Endothelial cell of umbilical vein (primary cell): ENCODE results near the gene UBE4B. TPM values are rescaled to one million over a fixed set of nuclear protein-coding genes. Genes with fewer than 3 reads are reported as not detected.

Source experiments
- BruUV-seq: library from RNA; stranded (reverse); fragments of 400-500 nt; replicated peaks from 2 replicates; lab custom pipeline; 2021; lab: Mats Ljungman, UMichigan
- CTCF ChIA-PET: fragments of 300-600, 350-600 bp; sonication (Branson Sonifier 250); formaldehyde crosslinking; loops from one replicate; lab custom pipeline; 2021; ENCODE audit warnings: antibody characterized with exemption, inconsistent platforms; lab: Charles Lee
- POLR2A ChIA-PET: fragments of 300-600, 350-600 bp; sonication (Branson Sonifier 250); formaldehyde crosslinking; loops from one replicate; lab custom pipeline; 2021; ENCODE audit warnings: antibody characterized with exemption, inconsistent platforms; lab: Charles Lee
- DNase-seq: peaks from one replicate; pipeline ENCODE4 v3.0.0-alpha.2; 2011; ENCODE audit warnings: low read depth, low spot score
- FAIRE-seq: peaks from 2 replicates; lab custom pipeline; 2011; peaks lifted over from hg19 to GRCh38; lab: Jason Lieb, UNC
- H2AFZ ChIP-seq: 2 replicates; pipeline ENCODE4 v1.6.0; 2012; ENCODE audit warnings: low read depth, low read length, control low read depth, inconsistent platforms
- H3K27ac ChIP-seq: 2 replicates; pipeline ENCODE4 v1.5.1; 2011; ENCODE audit warnings: low read depth, mild to moderate bottlenecking, control low read depth, low read length, moderate library complexity; ENCODE audit not compliant: insufficient read depth
- H3K27me3 ChIP-seq, 2 experiments: 2 replicates each; pipeline versions ENCODE4 v1.6.0 to v1.6.1; 2011; ENCODE audit warnings: low read length in 2 of 2, mixed read lengths in 1 of 2; ENCODE audit not compliant: control insufficient read depth in 2 of 2, insufficient read depth in 2 of 2
- H3K36me3 ChIP-seq, 2 experiments: 2 replicates in 1 of 2; 3 replicates in 1 of 2; pipeline ENCODE4 v1.5.1; 2011; ENCODE audit warnings: low read length in 2 of 2, mild to moderate bottlenecking in 1 of 2, moderate library complexity in 1 of 2; ENCODE audit not compliant: control insufficient read depth in 2 of 2, insufficient read depth in 2 of 2; ENCODE audit errors: extremely low read depth in 1 of 2
- H3K4me1 ChIP-seq: 3 replicates; pipeline ENCODE4 v1.5.1; 2011; ENCODE audit warnings: mild to moderate bottlenecking, low read length; ENCODE audit not compliant: control insufficient read depth, insufficient read depth; ENCODE audit errors: extremely low read depth
- H3K4me2 ChIP-seq: 2 replicates; pipeline ENCODE4 v1.6.1; 2011; ENCODE audit warnings: low read length, control low read depth, mixed read lengths; ENCODE audit not compliant: insufficient read depth
- H3K4me3 ChIP-seq, 3 experiments: fragments of 200-600 bp in 1 of 3; sonication (generic), shearing (Covaris generic) in 1 of 3; replicated peaks in 1 of 3; 2 replicates each; pipeline ENCODE4 v1.5.1; 2011 to 2016; ENCODE audit warnings: control low read depth in 3 of 3, low read length in 3 of 3, mild to moderate bottlenecking in 2 of 3, inconsistent platforms in 1 of 3, low read depth in 1 of 3, moderate library complexity in 1 of 3; ENCODE audit not compliant: insufficient read depth in 1 of 3
- H3K79me2 ChIP-seq: 2 replicates; pipeline ENCODE4 v1.6.0; 2012; ENCODE audit warnings: low read length, inconsistent platforms; ENCODE audit not compliant: control insufficient read depth, insufficient read depth
- H3K9ac ChIP-seq: replicated peaks from 2 replicates; pipeline ENCODE3; 2011; ENCODE audit warnings: low read length, control low read depth; ENCODE audit not compliant: insufficient read depth; ENCODE audit errors: extremely low read depth
- H3K9me1 ChIP-seq: replicated peaks from 3 replicates; pipeline ENCODE4 v1.6.0; 2011; ENCODE audit warnings: mild to moderate bottlenecking, low read length; ENCODE audit not compliant: control insufficient read depth, insufficient read depth; ENCODE audit errors: extremely low read depth
- H3K9me3 ChIP-seq: replicated peaks from 2 replicates; pipeline ENCODE4 v1.5.1; 2012; ENCODE audit warnings: low read length, inconsistent platforms; ENCODE audit not compliant: control insufficient read depth, insufficient read depth
- H4K20me1 ChIP-seq: replicated peaks from 2 replicates; pipeline ENCODE3; 2011; ENCODE audit warnings: mild to moderate bottlenecking, low read length; ENCODE audit not compliant: control insufficient read depth, insufficient read depth; ENCODE audit errors: extremely low read depth
- CTCF ChIP-seq, 2 donors: IDR thresholded peaks; 1 replicate in 1 of 2; 2 replicates in 1 of 2; pipeline ENCODE4 v1.5.1; 2011; ENCODE audit warnings: low read length in 2 of 2, mild to moderate bottlenecking in 2 of 2, moderate library complexity in 2 of 2, control low read depth in 1 of 2, inconsistent platforms in 1 of 2, low read depth in 1 of 2; ENCODE audit not compliant: insufficient read depth in 1 of 2; ENCODE audit errors: extremely low read depth in 1 of 2
- EZH2 ChIP-seq: IDR thresholded peaks from 2 replicates; pipeline ENCODE4 v1.6.1; 2012; ENCODE audit warnings: borderline replicate concordance, low read depth, mild to moderate bottlenecking, moderate library complexity, low read length, inconsistent platforms; ENCODE audit not compliant: severe bottlenecking
- FOS ChIP-seq: IDR thresholded peaks from 2 replicates; pipeline ENCODE4 v1.6.1; 2011; ENCODE audit warnings: mild to moderate bottlenecking, low read length, moderate library complexity, borderline replicate concordance; ENCODE audit not compliant: insufficient read depth
- GATA2 ChIP-seq: IDR thresholded peaks from 2 replicates; pipeline ENCODE4 v1.7.0; 2011; ENCODE audit warnings: low read depth, mild to moderate bottlenecking, moderate library complexity, mixed read lengths, low read length; ENCODE audit not compliant: insufficient read length, insufficient read depth
- JUN ChIP-seq: IDR thresholded peaks from 2 replicates; pipeline ENCODE4 v1.6.1; 2011; ENCODE audit warnings: borderline replicate concordance, low read depth; ENCODE audit not compliant: insufficient read length, insufficient read depth
- MAX ChIP-seq: IDR thresholded peaks from 2 replicates; pipeline ENCODE4 v1.6.1; 2011; ENCODE audit not compliant: insufficient read depth, insufficient read length
- MYC ChIP-seq: IDR thresholded peaks from one replicate; pipeline ENCODE4 v1.6.1; 2011; ENCODE audit warnings: mild to moderate bottlenecking, low read depth, low read length
- POLR2A ChIP-seq: IDR thresholded peaks from 2 replicates; pipeline ENCODE4 v1.6.1; 2012; ENCODE audit warnings: low read depth, mild to moderate bottlenecking, control low read depth, low read length
- POLR2AphosphoS5 ChIP-seq: IDR thresholded peaks from 2 replicates; pipeline ENCODE4 v1.6.1; 2012; ENCODE audit warnings: low read depth, mild to moderate bottlenecking, control low read depth, low read length, moderate library complexity; ENCODE audit not compliant: insufficient read depth
- dilution Hi-C: fragments of 300-500 bp; cut with MboI; formaldehyde crosslinking; loops from one replicate; pipeline ENCODE4 v1.15.0; 2019; ENCODE audit warnings: low sequenced_read_pairs; ENCODE audit not compliant: extremely low pct_ligation_motif_present
- intact Hi-C: fragments of 100-400 bp; cut with micrococcal nuclease; formaldehyde crosslinking; loops from one replicate; pipeline ENCODE4 v1.10.0; 2022
- polyA plus RNA-seq, 4 experiments: library from polyadenylated mRNA; depleted of rRNA in 3 of 4; stranded (reverse) in 3 of 4; unstranded in 1 of 4; fragments of >200 nt; gene quantifications; 2 replicates each; pipeline versions ENCODE4 v1.2.1 to v1.2.3, GENCODE V29; 2011 to 2012; ENCODE audit warnings: missing spikeins in 1 of 4
- total RNA-seq: library from RNA; stranded (reverse); gene quantifications from 2 replicates; pipeline ENCODE4 v1.2.3, GENCODE V29; 2021

The UBE4B gene
- total and polyA plus RNA-seq, 2 donors (not counting 3 experiments of a cell fraction or from before 2014, with no cell fraction given): 17.8 to 54.5 TPM

GRCh38 chr1:10185759-10186158 is 153.0 kb downstream of the UBE4B start:
- no peak overlapping the region for H3K9ac ChIP-seq
- no peak overlapping the region for H3K4me2 ChIP-seq
- ChIA-PET POLR2A (no interaction called here), CTCF (no interaction called here)
- dilution Hi-C loops: no loop called here
- H3K4me1 ChIP-seq: no peaks in the 10 kb centered on the region
- no peaks in the 10 kb centered on the region for H3K27me3 ChIP-seq
- no peak for FAIRE-seq
- no TSS peak for BruUV-seq
- intact Hi-C loops: no loop called here
- no peak for DNase-seq
- H3K4me3 ChIP-seq: no peak overlapping the region
- no peaks in the 10 kb centered on the region for H4K20me1 ChIP-seq
- H3K9me1 ChIP-seq: no peaks in the 10 kb centered on the region
- no peak for TF ChIP-seq JUN
- TF ChIP-seq MYC: no peak
- no peaks in the 10 kb centered on the region for H3K36me3 ChIP-seq
- no peaks in the 10 kb centered on the region for H3K9me3 ChIP-seq
- no peak overlapping the region for H3K27ac ChIP-seq
- H3K79me2 ChIP-seq: no peaks in the 10 kb centered on the region
- no peak overlapping the region for H2AFZ ChIP-seq

DNA sequence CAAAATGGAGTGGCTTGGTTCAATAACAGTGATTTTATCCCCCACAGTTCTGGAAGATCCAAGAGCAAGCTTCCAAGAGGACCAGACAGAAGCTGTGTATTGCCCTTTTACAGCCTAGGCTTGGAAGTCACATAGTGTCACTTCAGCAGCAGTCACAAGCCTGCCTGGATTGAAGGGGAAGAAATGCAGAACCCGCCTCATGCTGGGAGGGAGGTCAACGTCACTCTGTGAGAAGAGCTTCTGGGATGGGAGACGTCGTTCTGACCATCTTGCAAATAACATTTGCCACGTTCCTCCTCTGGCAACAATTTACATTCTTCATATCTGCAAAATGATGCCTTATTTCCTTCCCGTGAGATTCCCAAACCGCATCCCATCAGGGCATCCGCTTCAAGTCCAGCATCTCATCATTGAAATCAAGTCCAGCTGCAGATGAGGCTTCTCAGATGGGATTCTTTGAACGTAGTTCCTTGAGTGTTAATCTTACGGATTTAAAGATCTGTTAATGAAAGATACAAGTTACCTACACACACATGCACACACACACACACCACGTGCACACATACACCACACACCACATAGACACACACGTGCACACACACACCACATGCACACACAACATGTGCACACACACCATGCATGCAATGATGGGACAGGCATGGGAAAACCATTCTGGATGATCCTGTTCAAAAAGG is 153.7 kb downstream of the UBE4B start:
- no peak overlapping the region for H3K9ac ChIP-seq
- H3K79me2 ChIP-seq: no peaks in the 10 kb centered on the region
- H3K9me1 ChIP-seq: no peaks in the 10 kb centered on the region
- FAIRE-seq (no peak), DNase-seq (no peak)
- TF ChIP-seq MAX (no peak), EZH2 (no peak), POLR2AphosphoS5 (no peak), GATA2 (no peak), MYC (no peak), JUN (no peak), POLR2A (no peak), FOS (no peak), CTCF (IDR thresholded peaks at IDR 0.05; ENCODE audit: extremely low read depth in 1 of 2, insufficient read depth in 1 of 2, low read depth in 1 of 2, low read length in 2 of 2) (no peak)
- no peaks in the 10 kb centered on the region for H3K27me3 ChIP-seq
- intact Hi-C loops (no loop called here), dilution Hi-C loops (no loop called here)
- no peak overlapping the region for H3K4me3 ChIP-seq
- CTCF ChIA-PET: no interaction called here
- H3K4me2 ChIP-seq: no peak overlapping the region
- no peak overlapping the region for H2AFZ ChIP-seq
- no peaks in the 10 kb centered on the region for H3K36me3 ChIP-seq
- H3K27ac ChIP-seq: no peak overlapping the region
- H3K9me3 ChIP-seq: no peaks in the 10 kb centered on the region
- H4K20me1 ChIP-seq: no peaks in the 10 kb centered on the region
- BruUV-seq: no TSS peak
- no peaks in the 10 kb centered on the region for H3K4me1 ChIP-seq
- POLR2A ChIA-PET: no interaction called here
